Small intestine (tissue), 7 donors: Measurements from ENCODE around the gene ADGB. TPM values are rescaled to one million over a fixed set of nuclear protein-coding genes. Genes with fewer than 3 reads are reported as not detected.
A peak's percentile ranks its signal among the peaks of the same experiment; 100 is the strongest.
"Not testable (repeated sequence)": the region's sequence is repeated elsewhere in the genome, so short reads cannot be mapped to it uniquely, and the experiment has no call there.

Experiments used
- DNase-seq, 2 donors: peaks; one replicate each; pipeline versions ENCODE4 v3.0.0 to v3.0.0-alpha.2; 2013
- FAIRE-seq: peaks from 2 replicates; lab custom pipeline; 2012; peaks lifted over from hg19 to GRCh38; lab: Jason Lieb, UNC
- H3K27ac ChIP-seq, 3 donors: one replicate each; pipeline ENCODE4 v1.5.1; 2013; ENCODE audit warnings: low read length in 2 of 3, mild to moderate bottlenecking in 2 of 3, control low read depth in 1 of 3, inconsistent platforms in 1 of 3, low read depth in 1 of 3, moderate library complexity in 1 of 3
- H3K27me3 ChIP-seq, 3 donors: one replicate each; pipeline ENCODE4 v1.6.1; 2013; ENCODE audit warnings: low read length in 3 of 3, inconsistent platforms in 1 of 3; ENCODE audit not compliant: control insufficient read depth in 3 of 3, insufficient read depth in 3 of 3
- H3K36me3 ChIP-seq, 3 donors: one replicate each; pipeline ENCODE4 v1.6.1; 2013; ENCODE audit warnings: low read length in 3 of 3, inconsistent platforms in 1 of 3, low read depth in 1 of 3, mild to moderate bottlenecking in 1 of 3, moderate library complexity in 1 of 3; ENCODE audit not compliant: control insufficient read depth in 3 of 3, insufficient read depth in 2 of 3
- H3K4me1 ChIP-seq, 3 donors: one replicate each; pipeline ENCODE4 v1.6.1; 2013; ENCODE audit warnings: low read length in 2 of 3, inconsistent platforms in 1 of 3, low read depth in 1 of 3, mild to moderate bottlenecking in 1 of 3, moderate library complexity in 1 of 3; ENCODE audit not compliant: control insufficient read depth in 3 of 3, insufficient read depth in 2 of 3
- H3K4me3 ChIP-seq, 3 donors: one replicate each; pipeline ENCODE4 v1.5.1; 2013; ENCODE audit warnings: low read length in 3 of 3, control low read depth in 1 of 3, inconsistent platforms in 1 of 3, low read depth in 1 of 3, mild to moderate bottlenecking in 1 of 3, moderate library complexity in 1 of 3
- H3K9me3 ChIP-seq, 2 donors: one replicate each; pipeline ENCODE4 v1.6.1; 2013; ENCODE audit warnings: low read depth in 1 of 2, low read length in 1 of 2; ENCODE audit not compliant: control insufficient read depth in 2 of 2, insufficient read depth in 1 of 2
- WGBS, 3 donors: extraction: QIAGEN DNeasy Blood & Tissue Kit; methylation state at CpG; one replicate each; pipeline ENCODE4 v1.1.7; 2013; 5-methylcytosine and 5-hydroxymethylcytosine counted together
- polyA plus RNA-seq, 4 donors: library from polyadenylated mRNA; stranded (reverse) in 3 of 4; unstranded in 1 of 4; fragments of 200-250 nt in 3 of 4; fragments of 120-200 nt in 1 of 4; gene quantifications; one replicate each; pipeline versions ENCODE4 v1.2.1 to v1.2.3, GENCODE V29; 2013
- donor health status: healthy with polysubstance abuse.
- donor health status: control.
- donor health status: control.
- donor health status: Bipolar disorder and iron deficiency.
- donor health status: healthy.

Gene ADGB
- polyA plus RNA-seq, 4 donors: under 0.01 TPM; not detected in 3

GRCh38 chr6:146803601-146804000 lies 204.8 kb downstream of the ADGB start:
- no peak for FAIRE-seq
- 70 to 78% (median 74%) methylated on average over 22 of the region's 22 CpGs for WGBS, 3 donors
- no peaks in the 10 kb centered on the region for H3K36me3 ChIP-seq
- H3K4me3 ChIP-seq: no peak overlapping the region
- no peaks in the 10 kb centered on the region for H3K27me3 ChIP-seq
- H3K27ac ChIP-seq: no peak overlapping the region
- DNase-seq: peak in 1 of 2 donors; percentile 2
- no peaks in the 10 kb centered on the region for H3K9me3 ChIP-seq
- no peaks in the 10 kb centered on the region for H3K4me1 ChIP-seq

DNA sequence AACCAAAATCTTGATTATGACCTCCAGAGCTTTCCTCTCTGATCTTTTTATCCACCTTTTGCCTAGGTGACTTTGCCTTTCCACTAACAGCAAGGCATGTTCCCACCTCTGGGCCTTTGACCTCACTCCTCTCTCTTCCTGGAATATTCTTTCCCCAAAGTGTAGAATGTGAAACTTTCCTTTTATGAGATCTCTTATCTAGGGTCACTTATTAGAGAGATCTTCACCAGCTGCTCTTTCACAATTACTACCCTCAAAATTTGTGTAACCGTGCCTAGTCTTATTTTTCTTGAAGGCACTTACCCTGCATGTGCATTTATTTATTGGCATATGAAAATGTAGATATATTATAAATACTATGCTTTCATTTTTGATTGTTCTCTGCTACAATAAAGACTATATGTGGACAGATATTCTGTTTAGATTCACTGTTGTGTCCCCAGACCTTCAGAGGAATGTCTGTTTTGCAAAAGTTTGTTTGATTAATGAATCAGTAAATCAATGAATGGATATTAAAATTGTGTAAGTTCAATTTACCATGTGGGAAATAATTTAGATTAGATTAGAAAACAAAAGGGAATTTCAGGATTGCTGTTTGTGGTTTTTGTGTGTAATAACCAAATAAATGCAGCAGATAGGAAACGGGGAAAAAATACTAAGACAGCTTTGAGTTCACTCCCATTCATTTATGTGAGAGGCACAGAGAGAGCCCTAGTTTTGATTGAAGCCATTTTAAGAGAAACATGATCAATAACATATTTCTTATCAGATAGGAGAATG lies 207.0 kb downstream of the ADGB start:
- Histone ChIP-seq H3K4me3 (no peak overlapping the region), H3K9me3 (no peaks in the 10 kb centered on the region), H3K4me1 (no peaks in the 10 kb centered on the region), H3K27me3 (no peaks in the 10 kb centered on the region), H3K27ac (no peak overlapping the region), H3K36me3 (no peaks in the 10 kb centered on the region)
- FAIRE-seq (no peak), DNase-seq (no peak)
- 23 to 50% (median 30%) methylated on average over 2 of the region's 2 CpGs for WGBS, 3 donors

DNA sequence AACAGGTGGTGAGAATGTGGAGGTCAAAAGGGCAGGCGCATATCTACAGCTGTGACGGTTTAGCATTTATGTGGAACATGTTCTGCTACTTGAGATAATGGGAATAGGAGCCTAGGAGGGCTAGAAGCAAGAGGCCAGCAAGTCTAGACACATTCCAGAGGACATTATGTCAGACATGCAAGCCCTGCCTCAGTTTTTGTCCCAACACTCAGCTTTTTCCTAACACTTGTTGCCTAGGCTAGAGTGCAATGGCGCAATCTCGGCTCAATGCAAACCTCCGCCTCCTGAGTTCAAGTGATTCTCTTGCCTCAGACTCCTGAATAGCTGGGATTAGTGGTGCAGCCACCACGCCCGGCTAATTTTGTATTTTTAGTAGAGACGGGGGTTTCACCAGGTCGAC lies 210.2 kb downstream of the ADGB start:
- not testable (repeated sequence) for DNase-seq, H3K4me3 ChIP-seq, H3K27ac ChIP-seq, H3K4me1 ChIP-seq, FAIRE-seq, H3K9me3 ChIP-seq, H3K36me3 ChIP-seq, H3K27me3 ChIP-seq
- 82 to 90% (median 88%) methylated on average over 7 to 9 of the region's 9 CpGs for WGBS, 3 donors

DNA sequence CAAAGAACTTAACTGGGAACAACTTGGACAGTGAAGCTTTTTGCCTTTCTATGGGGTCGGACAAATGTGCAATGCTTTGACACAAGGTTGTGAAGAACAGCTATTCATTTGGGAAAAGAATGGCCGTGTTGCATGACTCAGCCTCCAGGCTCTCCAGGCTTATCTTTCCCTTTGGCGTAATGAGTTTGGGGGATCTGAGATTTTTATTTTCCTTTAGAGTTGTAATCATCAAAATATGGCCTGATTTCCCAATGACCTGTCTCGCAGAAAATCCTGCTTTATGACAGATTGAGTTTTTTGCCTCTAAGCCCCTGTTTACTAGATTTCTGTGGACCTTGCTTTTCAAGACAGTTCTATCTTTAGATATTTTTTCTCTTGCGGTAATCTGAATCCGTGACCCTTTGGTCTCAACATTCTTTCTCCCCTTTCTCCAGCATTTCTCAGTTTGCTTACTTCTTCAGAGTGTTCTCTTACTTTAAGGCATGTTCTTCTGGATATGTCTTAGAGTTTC lies 214.1 kb downstream of the ADGB start:
- H3K4me1 ChIP-seq, H3K27ac ChIP-seq, H3K4me3 ChIP-seq, H3K36me3 ChIP-seq, DNase-seq, FAIRE-seq, H3K9me3 ChIP-seq, H3K27me3 ChIP-seq: not testable (repeated sequence)
- 71 to 77% (median 74%) methylated on average over 6 of the region's 6 CpGs for WGBS, 3 donors

DNA sequence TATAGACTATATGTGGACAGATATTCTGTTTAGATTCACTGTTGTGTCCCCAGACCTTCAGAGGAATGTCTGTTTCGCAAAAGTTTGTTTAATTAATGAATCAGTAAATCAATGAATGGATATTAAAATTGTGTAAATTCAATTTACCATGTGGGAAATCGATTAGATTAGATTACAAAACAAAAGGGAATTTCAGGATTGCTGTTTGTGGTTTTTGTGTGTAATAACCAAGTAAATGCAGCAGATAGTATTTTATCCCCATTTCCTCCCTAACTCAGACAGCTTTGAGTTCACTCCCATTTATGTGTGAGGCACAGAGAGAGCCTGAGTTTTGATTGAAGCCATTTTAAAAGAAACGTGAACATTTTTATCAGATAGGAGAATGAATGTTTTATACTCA lies 214.8 kb downstream of the ADGB start:
- H3K4me1 ChIP-seq: no peaks in the 10 kb centered on the region
- DNase-seq: no peak
- no peak overlapping the region for H3K27ac ChIP-seq
- FAIRE-seq: no peak
- WGBS, 3 donors: 24 to 58% (median 31%) methylated on average over 3 of the region's 3 CpGs
- no peaks in the 10 kb centered on the region for H3K9me3 ChIP-seq
- H3K4me3 ChIP-seq: no peak overlapping the region
- no peaks in the 10 kb centered on the region for H3K36me3 ChIP-seq
- H3K27me3 ChIP-seq: no peaks in the 10 kb centered on the region

DNA sequence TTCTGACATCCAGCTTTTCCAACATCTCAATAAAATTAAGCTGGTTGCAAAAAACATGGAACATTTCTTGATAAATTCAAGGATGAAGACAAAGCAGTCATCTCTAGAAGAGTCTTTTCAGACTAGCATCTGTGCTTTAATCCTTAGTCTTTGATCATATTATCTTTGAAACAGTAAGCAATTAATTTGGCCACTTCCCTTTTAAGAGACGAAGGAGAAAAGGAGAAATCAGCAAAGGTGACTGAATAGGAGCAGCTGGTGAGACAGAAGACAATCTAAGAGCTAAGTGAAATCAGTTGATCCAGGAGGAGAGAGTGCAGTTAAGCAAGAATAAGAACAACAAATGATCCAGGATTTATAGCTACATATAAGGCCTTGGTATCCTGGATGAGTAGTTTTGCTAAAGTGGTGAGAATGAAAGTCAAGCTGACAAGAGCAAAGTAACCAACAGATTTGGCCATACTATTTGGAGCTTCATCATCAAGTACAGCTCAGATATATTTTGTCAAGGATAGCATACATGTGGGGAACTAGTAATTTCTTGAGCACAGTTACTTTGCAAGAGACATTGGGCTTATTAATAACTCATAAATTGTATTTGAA lies 215.5 kb downstream of the ADGB start:
- H3K4me1 ChIP-seq: no peaks in the 10 kb centered on the region
- H3K27ac ChIP-seq: no peak overlapping the region
- WGBS, 3 donors: 39 to 68% (median 66%) methylated on average over 1 of the region's 1 CpG
- FAIRE-seq: no peak
- H3K9me3 ChIP-seq: no peaks in the 10 kb centered on the region
- no peak for DNase-seq
- H3K4me3 ChIP-seq: no peak overlapping the region
- no peaks in the 10 kb centered on the region for H3K36me3 ChIP-seq
- no peaks in the 10 kb centered on the region for H3K27me3 ChIP-seq

- 73 to 80% (median 76%) methylated on average over 13 to 14 of the region's 18 CpGs for WGBS, 3 donors
- DNase-seq, H3K4me3 ChIP-seq, H3K36me3 ChIP-seq, H3K27me3 ChIP-seq, FAIRE-seq, H3K9me3 ChIP-seq, H3K4me1 ChIP-seq, H3K27ac ChIP-seq: not testable (repeated sequence)
Observed at GRCh38 chr6:146815511-146816462, 217.0 kb downstream of the ADGB start.
